ENCODE measurements around the gene ISM2. TPM values are rescaled to one million over a fixed set of nuclear protein-coding genes. Genes with fewer than 3 reads are reported as not detected.

ISM2 gene
- total RNA-seq, 4 donors from 2014 or later: not detected

- H3K27ac ChIP-seq: peak overlapping the region; percentile 90
- DNase-seq (ENCODE audit: low spot score in 2 of 2): no peak
- peak overlapping the region; percentile 99 for H3K4me3 ChIP-seq
- H3K4me1 ChIP-seq: peaks cover 31% of the 10 kb centered on the region
- H3K9me3 ChIP-seq: no peaks in the 10 kb centered on the region
- no peaks in the 10 kb centered on the region for H3K27me3 ChIP-seq
- peaks cover 31% of the 10 kb centered on the region for H3K36me3 ChIP-seq
- 0% methylated on average over 11 of the region's 18 CpGs for WGBS
- TF ChIP-seq POLR2AphosphoS5 (IDR thresholded peaks at IDR 0.05): no peak
- no peak for TF ChIP-seq EP300 (IDR thresholded peaks at IDR 0.05)
- no peak for TF ChIP-seq POLR2A (IDR thresholded peaks at IDR 0.05)
- no peak for TF ChIP-seq CTCF (IDR thresholded peaks at IDR 0.05)
Observed at GRCh38 chr14:77457115-77457521, 41.5 kb downstream of the ISM2 start.

- peak overlapping the region; percentile 99 for H3K4me3 ChIP-seq
- H3K27ac ChIP-seq: no peak overlapping the region
- WGBS: 62% methylated on average over 2 of the region's 2 CpGs
- H3K4me1 ChIP-seq: peaks cover 31% of the 10 kb centered on the region
- H3K36me3 ChIP-seq: peaks cover 24% of the 10 kb centered on the region
- TF ChIP-seq POLR2A (IDR thresholded peaks at IDR 0.05): no peak
- no peak for TF ChIP-seq CTCF (IDR thresholded peaks at IDR 0.05)
- TF ChIP-seq EP300 (IDR thresholded peaks at IDR 0.05): no peak
- TF ChIP-seq POLR2AphosphoS5 (IDR thresholded peaks at IDR 0.05): no peak
- DNase-seq (ENCODE audit: low spot score in 2 of 2): no peak
- no peaks in the 10 kb centered on the region for H3K9me3 ChIP-seq
- no peaks in the 10 kb centered on the region for H3K27me3 ChIP-seq
Observed at GRCh38 chr14:77455966-77456640, 42.5 kb downstream of the ISM2 start.

GRCh38 chr14:77442196-77442595 is 56.4 kb downstream of the ISM2 start:
- no peaks in the 10 kb centered on the region for H3K4me1 ChIP-seq
- WGBS: 91% methylated on average over 2 of the region's 2 CpGs
- H3K36me3 ChIP-seq: peaks cover 84% of the 10 kb centered on the region
- H3K27ac ChIP-seq: no peak overlapping the region
- TF ChIP-seq POLR2AphosphoS5 (IDR thresholded peaks at IDR 0.05) (no peak), POLR2A (IDR thresholded peaks at IDR 0.05) (no peak), CTCF (IDR thresholded peaks at IDR 0.05) (no peak), EP300 (IDR thresholded peaks at IDR 0.05) (no peak)
- no peaks in the 10 kb centered on the region for H3K27me3 ChIP-seq
- H3K4me3 ChIP-seq: no peak overlapping the region
- DNase-seq (ENCODE audit: low spot score in 2 of 2): no peak
- no peaks in the 10 kb centered on the region for H3K9me3 ChIP-seq

- H3K36me3 ChIP-seq: peaks cover 86% of the 10 kb centered on the region
- TF ChIP-seq EP300 (IDR thresholded peaks at IDR 0.05) (no peak), POLR2AphosphoS5 (IDR thresholded peaks at IDR 0.05) (no peak), POLR2A (IDR thresholded peaks at IDR 0.05) (no peak), CTCF (IDR thresholded peaks at IDR 0.05) (no peak)
- no peak for DNase-seq (ENCODE audit: low spot score in 2 of 2)
- no peak overlapping the region for H3K27ac ChIP-seq
- H3K27me3 ChIP-seq: no peaks in the 10 kb centered on the region
- H3K4me1 ChIP-seq: no peaks in the 10 kb centered on the region
- H3K9me3 ChIP-seq: no peaks in the 10 kb centered on the region
- 93% methylated on average over 4 of the region's 4 CpGs for WGBS
- H3K4me3 ChIP-seq: no peak overlapping the region
Observed at GRCh38 chr14:77439861-77440260, 58.8 kb downstream of the ISM2 start.

GRCh38 chr14:77438596-77438995 is 60.0 kb downstream of the ISM2 start:
- no peak overlapping the region for H3K4me3 ChIP-seq
- no peak for TF ChIP-seq POLR2AphosphoS5 (IDR thresholded peaks at IDR 0.05)
- H3K4me1 ChIP-seq: no peaks in the 10 kb centered on the region
- DNase-seq (ENCODE audit: low spot score in 2 of 2): no peak
- H3K27me3 ChIP-seq: no peaks in the 10 kb centered on the region
- no peaks in the 10 kb centered on the region for H3K9me3 ChIP-seq
- H3K27ac ChIP-seq: no peak overlapping the region
- H3K36me3 ChIP-seq: peaks cover 89% of the 10 kb centered on the region
- WGBS: 98% methylated on average over 1 of the region's 1 CpG

- TF ChIP-seq POLR2AphosphoS5 (IDR thresholded peaks at IDR 0.05): no peak
- no peak overlapping the region for H3K4me3 ChIP-seq
- H3K36me3 ChIP-seq: peaks cover 89% of the 10 kb centered on the region
- WGBS: 95% methylated on average over 3 of the region's 3 CpGs
- H3K9me3 ChIP-seq: no peaks in the 10 kb centered on the region
- H3K27ac ChIP-seq: no peak overlapping the region
- no peak for DNase-seq (ENCODE audit: low spot score in 2 of 2)
- H3K27me3 ChIP-seq: no peaks in the 10 kb centered on the region
- no peaks in the 10 kb centered on the region for H3K4me1 ChIP-seq
Observed at GRCh38 chr14:77436042-77436441, 62.6 kb downstream of the ISM2 start.
